KOPT-K1 (cell line): Measurements from ENCODE around the gene IL7R.

Source experiments
- H3K27ac ChIP-seq: fragments of 200-600 bp; sonication (generic); 2 replicates; pipeline ENCODE4 v1.5.1; 2016; ENCODE audit warnings: antibody characterized with exemption, mild to moderate bottlenecking, low read depth, low read length; ENCODE audit not compliant: poor library complexity, severe bottlenecking
- H3K36me3 ChIP-seq: fragments of 200-600 bp; sonication (generic); 2 replicates; pipeline ENCODE4 v1.5.1; 2017; ENCODE audit warnings: antibody characterized with exemption, mild to moderate bottlenecking, low read length, moderate library complexity; ENCODE audit not compliant: insufficient read depth
- H3K9me3 ChIP-seq: fragments of 200-600 bp; sonication (generic); 2 replicates; pipeline ENCODE4 v1.5.1; 2017; ENCODE audit warnings: antibody characterized with exemption, low read length, mild to moderate bottlenecking; ENCODE audit not compliant: insufficient read depth, poor library complexity, severe bottlenecking

The IL7R gene

GRCh38 chr5:35856765-35857351 is at the start of gene IL7R:
Gene IL7R (plus strand): TSS chr5:35856891. CDS start chr5:35856978, 87 bp downstream.
- Histone ChIP-seq H3K9me3 (no peaks in the 10 kb centered on the region), H3K36me3 (no peaks in the 10 kb centered on the region), H3K27ac (peak within 1 kb of the TSS; percentile 54)

- H3K36me3 ChIP-seq, result no peaks in the 10 kb centered on the region
- H3K9me3 ChIP-seq, result no peaks in the 10 kb centered on the region
- no peak overlapping the region for H3K27ac ChIP-seq
Measured at GRCh38 chr5:35810601-35811000, 46.1 kb upstream of the IL7R start.

DNA sequence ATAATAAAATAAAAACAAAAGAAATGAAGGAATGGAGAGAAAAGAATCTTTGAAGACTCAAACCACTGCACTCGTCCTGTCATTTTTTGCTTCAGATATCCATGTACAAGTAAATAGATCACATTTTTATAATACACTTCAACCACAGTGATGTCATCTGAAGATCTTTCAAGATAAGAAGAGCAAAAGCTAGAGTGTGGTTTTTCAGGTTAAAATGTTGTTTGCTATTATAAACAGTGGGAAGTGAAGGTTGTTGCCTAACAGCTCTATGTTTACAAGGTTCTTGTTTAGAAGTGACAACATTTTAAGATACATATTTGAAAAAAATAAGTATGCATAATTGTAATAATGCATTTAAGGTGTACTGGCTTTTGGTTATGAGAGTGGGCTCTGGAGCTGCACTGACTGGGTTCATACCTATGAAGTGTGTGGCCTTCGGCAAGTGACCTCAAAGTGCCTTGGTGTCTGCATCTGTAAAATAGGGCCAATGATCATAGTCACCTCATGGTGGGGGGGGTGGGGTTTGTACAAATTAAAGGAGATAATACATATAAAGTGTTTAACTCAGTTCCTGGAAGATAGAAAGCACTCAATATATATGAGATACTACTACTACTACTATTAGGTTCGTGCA is 45.5 kb upstream of the IL7R start:
- Histone ChIP-seq H3K36me3 (no peaks in the 10 kb centered on the region), H3K27ac (no peak overlapping the region), H3K9me3 (no peaks in the 10 kb centered on the region)

- no peak overlapping the region for H3K27ac ChIP-seq
- no peaks in the 10 kb centered on the region for H3K36me3 ChIP-seq
- no peaks in the 10 kb centered on the region for H3K9me3 ChIP-seq
Measured at GRCh38 chr5:35813521-35813920, 43.2 kb upstream of the IL7R start.

GRCh38 chr5:35815089-35815936 is 41.4 kb upstream of the IL7R start:
- no peaks in the 10 kb centered on the region for H3K9me3 ChIP-seq
- H3K36me3 ChIP-seq, result no peaks in the 10 kb centered on the region
- no peak overlapping the region for H3K27ac ChIP-seq

DNA sequence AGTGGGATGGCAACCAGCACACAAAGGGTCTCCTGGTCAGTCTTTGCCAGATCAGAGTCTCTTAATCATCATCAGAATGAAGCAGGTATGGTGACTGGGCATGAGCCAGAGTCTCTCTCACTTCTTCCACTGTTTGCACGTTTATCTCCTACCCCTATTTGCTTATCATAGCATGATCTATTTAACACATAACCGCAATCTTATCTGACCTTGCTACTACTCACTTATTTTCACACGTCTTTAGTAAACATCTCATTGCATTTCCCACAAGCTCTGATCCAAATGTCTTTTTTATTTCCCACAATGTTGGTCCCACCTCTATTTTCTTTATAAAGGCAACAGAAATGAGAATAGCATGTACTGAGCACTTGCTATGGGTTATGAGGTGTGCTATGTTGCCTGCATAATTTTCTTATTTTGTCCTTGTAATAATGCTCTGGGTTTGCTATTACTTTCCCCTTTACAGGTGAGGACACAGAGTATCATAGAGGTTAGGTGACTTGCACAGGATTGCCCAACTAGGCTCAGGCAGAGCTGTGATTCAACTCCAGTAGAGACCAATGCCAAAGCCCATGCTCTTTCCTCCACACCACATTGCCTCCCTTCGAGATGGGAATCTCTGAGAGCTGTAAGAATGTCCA is 39.7 kb upstream of the IL7R start:
- Histone ChIP-seq H3K36me3 (no peaks in the 10 kb centered on the region), H3K27ac (no peak overlapping the region), H3K9me3 (no peaks in the 10 kb centered on the region)

- Histone ChIP-seq H3K9me3 (no peaks in the 10 kb centered on the region), H3K27ac (no peak overlapping the region), H3K36me3 (no peaks in the 10 kb centered on the region)
Measured at GRCh38 chr5:35819026-35819425, 37.7 kb upstream of the IL7R start.

GRCh38 chr5:35819668-35820067 is 37.0 kb upstream of the IL7R start:
- Histone ChIP-seq H3K36me3 (no peaks in the 10 kb centered on the region), H3K9me3 (no peaks in the 10 kb centered on the region), H3K27ac (no peak overlapping the region)

GRCh38 chr5:35820735-35821134 is 36.0 kb upstream of the IL7R start:
- Histone ChIP-seq H3K27ac (no peak overlapping the region), H3K36me3 (no peaks in the 10 kb centered on the region)

GRCh38 chr5:35821513-35821912 is 35.2 kb upstream of the IL7R start:
- Histone ChIP-seq H3K9me3 (no peaks in the 10 kb centered on the region), H3K36me3 (no peaks in the 10 kb centered on the region), H3K27ac (no peak overlapping the region)

More at GRCh38 chr5:35820735-35821134, 36.0 kb upstream of the IL7R start:
- H3K9me3 ChIP-seq, result no peaks in the 10 kb centered on the region

DNA sequence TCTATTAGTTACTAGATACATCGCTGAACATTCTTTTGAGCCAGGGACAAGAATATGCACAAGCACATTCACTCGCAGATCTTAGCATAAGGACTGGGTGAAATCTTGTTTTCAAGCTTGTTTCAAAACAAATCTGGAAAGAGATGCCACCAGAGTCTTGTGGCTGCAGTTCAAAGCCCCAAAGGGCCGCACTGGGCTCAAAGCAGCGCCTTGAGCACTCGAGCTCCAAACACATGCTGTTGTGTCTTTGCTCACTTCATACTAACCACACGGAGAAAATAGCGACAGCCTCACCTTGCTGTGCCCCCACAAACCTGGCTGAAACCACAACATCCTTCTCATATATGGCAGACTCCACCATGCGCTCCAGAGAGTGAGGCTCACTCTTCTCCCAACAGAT is 34.2 kb upstream of the IL7R start:
- no peak overlapping the region for H3K27ac ChIP-seq
- H3K36me3 ChIP-seq, result no peaks in the 10 kb centered on the region
- no peaks in the 10 kb centered on the region for H3K9me3 ChIP-seq

GRCh38 chr5:35823347-35824098 is 33.2 kb upstream of the IL7R start:
- Histone ChIP-seq H3K9me3 (no peaks in the 10 kb centered on the region), H3K27ac (no peak overlapping the region), H3K36me3 (no peaks in the 10 kb centered on the region)

GRCh38 chr5:35826056-35826455 is 30.6 kb upstream of the IL7R start:
- Histone ChIP-seq H3K27ac (no peak overlapping the region), H3K36me3 (no peaks in the 10 kb centered on the region), H3K9me3 (no peaks in the 10 kb centered on the region)

DNA sequence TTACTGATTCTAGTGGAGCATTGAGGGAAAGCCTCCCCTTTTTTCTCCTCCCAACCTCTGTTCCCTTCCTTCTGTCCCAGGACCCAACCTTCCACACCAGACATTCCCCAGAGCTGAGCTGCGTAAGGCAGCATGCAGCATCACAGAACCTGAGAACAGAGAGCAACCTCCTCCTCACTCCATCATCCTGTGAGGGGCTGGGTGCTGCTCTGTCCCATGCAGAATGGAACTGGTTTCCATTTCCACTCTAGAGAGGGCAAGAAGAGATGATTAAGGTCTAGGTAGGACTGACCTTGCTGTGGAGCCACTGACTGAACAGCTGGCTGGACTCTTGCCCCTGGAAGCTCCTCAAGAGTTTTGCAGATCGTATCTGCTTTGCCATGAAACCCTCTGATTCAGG is 30.1 kb upstream of the IL7R start:
- no peaks in the 10 kb centered on the region for H3K36me3 ChIP-seq
- H3K27ac ChIP-seq, result no peak overlapping the region
- H3K9me3 ChIP-seq, result no peaks in the 10 kb centered on the region
